Measurements from ENCODE around the gene WT1.

GRCh38 chr11:32436751-32437494 lies 1.6 kb upstream of the WT1 start:
- TF ChIP-seq EZH2 (IDR thresholded peaks at IDR 0.05; ENCODE audit: borderline replicate concordance, insufficient read depth, low read length, poor library complexity, severe bottlenecking) = no peak
- no peak for TF ChIP-seq SMC3 (conservative IDR thresholded peaks at IDR 0.05; ENCODE audit: poor library complexity)

All from neural cell (in vitro differentiated cells).